ENCODE data around the gene CARD14.
"Not testable (repeated sequence)": the region's sequence is repeated elsewhere in the genome, so short reads cannot be mapped to it uniquely, and the experiment has no call there.

The CARD14 gene

GRCh38 chr17:80257716-80258213 is 87.9 kb downstream of the CARD14 start:
- DNase-seq: no peak

GRCh38 chr17:80258296-80258695 is 88.5 kb downstream of the CARD14 start:
- not testable (repeated sequence) for DNase-seq
